A549 treated with Mapracorat at 1 μM for 4 hours (cell line): ENCODE data around the gene MILR1. TPM values are rescaled to one million over a fixed set of nuclear protein-coding genes. Genes with fewer than 3 reads are reported as not detected.

ENCODE experiments used
- total RNA-seq: library from RNA; stranded (reverse); fragments of 200-300 nt; extraction: Qiagen RNA extraction; gene quantifications from 5 replicates; pipeline ENCODE4 v1.2.3, GENCODE V29; 2022

The MILR1 gene
- total RNA-seq: 1.3 to 2.2 TPM (median 1.7 TPM) in 5 replicates

GRCh38 chr17:64448665-64449512 lies at the start of gene MILR1:
TSS of gene MILR1 (plus strand) at chr17:64449115. CDS start at chr17:64449169, 54 bp downstream.

GRCh38 chr17:64496786-64497564 lies 48.1 kb downstream of the MILR1 start, which contains the start of gene POLG2:
TSS of gene POLG2 (minus strand) at chr17:64497054. CDS start at chr17:64496968, 86 bp downstream.

GRCh38 chr17:64506201-64506575 lies 57.3 kb downstream of the MILR1 start, which contains the start of gene DDX5:
TSS of gene DDX5 (minus strand) at chr17:64506289. CDS start at chr17:64506119, 170 bp downstream.

GRCh38 chr17:64506576-64507412 lies 57.9 kb downstream of the MILR1 start, which contains the start of gene CEP95:
TSS of gene CEP95 (plus strand) at chr17:64506977. CDS start at chr17:64507098, 121 bp downstream.

Other genes starting within 250 kb of the MILR1 start
- 10.6 to 14.0 TPM (median 12.2 TPM) in 5 replicates for gene TEX2, start 185.9 kb upstream of the MILR1 start, total RNA-seq
- gene PECAM1, start 58.3 kb upstream of the MILR1 start, total RNA-seq: 0.03 to 0.56 TPM (median 0.05 TPM) in 5 replicates
- gene POLG2, start 47.9 kb downstream of the MILR1 start, total RNA-seq: 15.3 to 18.0 TPM (median 16.7 TPM) in 5 replicates
- gene DDX5, start 57.2 kb downstream of the MILR1 start, total RNA-seq: 586 to 1,043 TPM (median 633 TPM) in 5 replicates
- gene CEP95, start 57.9 kb downstream of the MILR1 start, total RNA-seq: 30.6 to 38.8 TPM (median 34.5 TPM) in 5 replicates
- 21.9 to 29.1 TPM (median 27.9 TPM) in 5 replicates for gene SMURF2, start 213.2 kb downstream of the MILR1 start, total RNA-seq